ENCODE data around the gene SPACDR.

- TF ChIP-seq CTCF (IDR thresholded peaks at IDR 0.05) (no peak), POLR2AphosphoS5 (IDR thresholded peaks at IDR 0.05) (no peak)
Observed at GRCh38 chr7:100433276-100433591, 30.8 kb downstream of the SPACDR start.
